ENCODE results near the gene FBXL15. TPM values are rescaled to one million over a fixed set of nuclear protein-coding genes. Genes with fewer than 3 reads are reported as not detected.

The FBXL15 gene
- total and polyA plus RNA-seq, 2 donors (not counting 3 experiments of a cell fraction or from before 2014, with no cell fraction given) = 9.9 to 15.3 TPM

GRCh38 chr10:102406815-102407214 is 13.8 kb upstream of the FBXL15 start:
- H3K27ac ChIP-seq (ENCODE audit: insufficient read depth, low read depth, low read length) = no peak overlapping the region
- FAIRE-seq (no peak), DNase-seq (ENCODE audit: low read depth, low spot score) (no peak)
- H3K79me2 ChIP-seq (ENCODE audit: control insufficient read depth, insufficient read depth, low read length) = no peaks in the 10 kb centered on the region
- no peak overlapping the region for H2AFZ ChIP-seq (ENCODE audit: low read depth, low read length)
- dilution Hi-C loops (cut with MboI; ENCODE audit: extremely low pct_ligation_motif_present, low sequenced_read_pairs) = no loop called here
- TF ChIP-seq, protein P1, sequence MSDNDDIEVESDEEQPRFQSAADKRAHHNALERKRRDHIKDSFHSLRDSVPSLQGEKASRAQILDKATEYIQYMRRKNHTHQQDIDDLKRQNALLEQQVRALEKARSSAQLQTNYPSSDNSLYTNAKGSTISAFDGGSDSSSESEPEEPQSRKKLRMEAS (IDR thresholded peaks at IDR 0.05; ENCODE audit: insufficient read depth, insufficient read length) = no peak
- TF ChIP-seq POLR2A (IDR thresholded peaks at IDR 0.05; ENCODE audit: low read depth, low read length) = no peak
- no peak for TF ChIP-seq JUN (IDR thresholded peaks at IDR 0.05; ENCODE audit: borderline replicate concordance, insufficient read depth, insufficient read length, low read depth)
- TF ChIP-seq MYC (IDR thresholded peaks at IDR 0.05; ENCODE audit: low read depth, low read length) = no peak
- no peak for TF ChIP-seq POLR2AphosphoS5 (IDR thresholded peaks at IDR 0.05; ENCODE audit: insufficient read depth, low read depth, low read length)
- TF ChIP-seq, protein P2, sequence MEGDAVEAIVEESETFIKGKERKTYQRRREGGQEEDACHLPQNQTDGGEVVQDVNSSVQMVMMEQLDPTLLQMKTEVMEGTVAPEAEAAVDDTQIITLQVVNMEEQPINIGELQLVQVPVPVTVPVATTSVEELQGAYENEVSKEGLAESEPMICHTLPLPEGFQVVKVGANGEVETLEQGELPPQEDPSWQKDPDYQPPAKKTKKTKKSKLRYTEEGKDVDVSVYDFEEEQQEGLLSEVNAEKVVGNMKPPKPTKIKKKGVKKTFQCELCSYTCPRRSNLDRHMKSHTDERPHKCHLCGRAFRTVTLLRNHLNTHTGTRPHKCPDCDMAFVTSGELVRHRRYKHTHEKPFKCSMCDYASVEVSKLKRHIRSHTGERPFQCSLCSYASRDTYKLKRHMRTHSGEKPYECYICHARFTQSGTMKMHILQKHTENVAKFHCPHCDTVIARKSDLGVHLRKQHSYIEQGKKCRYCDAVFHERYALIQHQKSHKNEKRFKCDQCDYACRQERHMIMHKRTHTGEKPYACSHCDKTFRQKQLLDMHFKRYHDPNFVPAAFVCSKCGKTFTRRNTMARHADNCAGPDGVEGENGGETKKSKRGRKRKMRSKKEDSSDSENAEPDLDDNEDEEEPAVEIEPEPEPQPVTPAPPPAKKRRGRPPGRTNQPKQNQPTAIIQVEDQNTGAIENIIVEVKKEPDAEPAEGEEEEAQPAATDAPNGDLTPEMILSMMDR (IDR thresholded peaks at IDR 0.05; ENCODE audit: extremely low read depth in 1 of 2, insufficient read depth in 1 of 2, low read depth in 1 of 2, low read length in 2 of 2) = no peak
- TF ChIP-seq FOS (IDR thresholded peaks at IDR 0.05; ENCODE audit: borderline replicate concordance, insufficient read depth, low read length) = no peak
- no peak overlapping the region for H3K9ac ChIP-seq (replicated peaks; ENCODE audit: extremely low read depth, insufficient read depth, low read length)
- BruUV-seq (replicated peaks) = no TSS peak
- ChIA-PET POLR2A (no interaction called here), CTCF (interaction anchor here (1.1 to 5.8 kb wide), 4 partner anchors 16 to 187 kb away, joined by 4 to 51 read pairs (median 6); partner anchors contain the start of gene FBXL15)
- no peaks in the 10 kb centered on the region for H4K20me1 ChIP-seq (replicated peaks; ENCODE audit: control insufficient read depth, extremely low read depth, insufficient read depth, low read length)
- no peaks in the 10 kb centered on the region for H3K9me1 ChIP-seq (replicated peaks; ENCODE audit: control insufficient read depth, extremely low read depth, insufficient read depth, low read length)
- H3K9me3 ChIP-seq (replicated peaks; ENCODE audit: control insufficient read depth, insufficient read depth, low read length) = no peaks in the 10 kb centered on the region
- H3K36me3 ChIP-seq (ENCODE audit: control insufficient read depth in 2 of 2, extremely low read depth in 1 of 2, insufficient read depth in 2 of 2, low read length in 2 of 2) = peaks cover 0 to 5% of the 10 kb centered on the region in 2 experiments
- intact Hi-C loops (cut with micrococcal nuclease) = no loop called here
- H3K4me1 ChIP-seq (ENCODE audit: control insufficient read depth, extremely low read depth, insufficient read depth, low read length) = no peaks in the 10 kb centered on the region
- H3K4me3 ChIP-seq (replicated peaks in 1 of 3; ENCODE audit: insufficient read depth in 1 of 3, low read depth in 1 of 3, low read length in 3 of 3) = no peak overlapping the region
- no peak overlapping the region for H3K4me2 ChIP-seq (ENCODE audit: insufficient read depth, low read length)
- peaks cover 37 to 38% of the 10 kb centered on the region in 2 experiments for H3K27me3 ChIP-seq (ENCODE audit: control insufficient read depth in 2 of 2, insufficient read depth in 2 of 2, low read length in 2 of 2)
